ENCODE measurements around the gene LPAR2.

GRCh38 chr19:19628501-19629134, 598 bp upstream of the LPAR2 start:
- TF ChIP-seq REST (IDR thresholded peaks at IDR 0.05; ENCODE audit: insufficient read depth in 1 of 2, low read depth in 2 of 2, low read length in 2 of 2) (no peak), TAF1 (IDR thresholded peaks at IDR 0.05; ENCODE audit: borderline replicate concordance, insufficient read depth, low read length) (no peak), POLR2AphosphoS5 (IDR thresholded peaks at IDR 0.05; ENCODE audit: low read depth, low read length) (no peak)
